GM12878 (cell line): ENCODE measurements around the gene SETBP1. TPM values are rescaled to one million over a fixed set of nuclear protein-coding genes. Genes with fewer than 3 reads are reported as not detected.

Source experiments
- ATAC-seq: fragments of 200-7000 bp; cut with Tn5 transposase; 3 replicates; pipeline ENCODE4 v1.9.1; 2020; ENCODE audit warnings: mild to moderate bottlenecking, moderate library complexity
- BruUV-seq: library from RNA; stranded (reverse); fragments of 400-500 nt; replicated peaks from 2 replicates; lab custom pipeline; 2021; lab: Mats Ljungman, UMichigan
- CTCF ChIA-PET: fragments of 300-600 bp; sonication (Branson Sonifier 250); formaldehyde crosslinking; extraction: SDS; loops from one replicate; lab custom pipeline; 2021; ENCODE audit warnings: inconsistent platforms; lab: Yijun Ruan, JAX
- POLR2A ChIA-PET: fragments of 350-600 bp; formaldehyde crosslinking; extraction: SDS; loops from one replicate; lab custom pipeline; 2021; ENCODE audit warnings: inconsistent platforms; lab: Charles Lee
- RAD21 ChIA-PET: fragments of 300-600 bp; sonication (Branson Sonifier 250); formaldehyde crosslinking; loops from one replicate; lab custom pipeline; 2023; ENCODE audit warnings: antibody characterized with exemption; ENCODE audit not compliant: unreplicated experiment; lab: Charles Lee
- SMC1A ChIA-PET: fragments of 300-600 bp; sonication (Branson Sonifier 250); formaldehyde crosslinking; loops from one replicate; lab custom pipeline; 2023; ENCODE audit not compliant: unreplicated experiment, uncharacterized antibody; lab: Charles Lee
- DNase-seq: peaks from one replicate; pipeline ENCODE4 v3.0.0-alpha.2; 2011; ENCODE audit warnings: low read depth, low spot score
- FAIRE-seq: peaks from 3 replicates; lab custom pipeline; 2011; peaks lifted over from hg19 to GRCh38; lab: Jason Lieb, UNC
- H2AFZ ChIP-seq: 2 replicates; pipeline ENCODE4 v1.6.0; 2011; ENCODE audit warnings: low read depth, low read length, control low read depth; ENCODE audit not compliant: control insufficient read depth
- H3K27ac ChIP-seq: 2 replicates; pipeline ENCODE4 v1.5.1; 2011; ENCODE audit warnings: control low read depth; ENCODE audit not compliant: control insufficient read depth, insufficient read depth
- H3K27me3 ChIP-seq, 2 experiments: replicated peaks in 1 of 2; 2 replicates each; pipeline versions ENCODE4 v1.6.0 to v1.6.1; 2011; ENCODE audit warnings: low read length in 1 of 2; ENCODE audit not compliant: control insufficient read depth in 2 of 2, insufficient read depth in 2 of 2
- H3K36me3 ChIP-seq, 2 experiments: 2 replicates each; pipeline ENCODE4 v1.5.1; 2011; ENCODE audit warnings: low read length in 1 of 2; ENCODE audit not compliant: control insufficient read depth in 2 of 2, insufficient read depth in 2 of 2
- H3K4me1 ChIP-seq: 2 replicates; pipeline ENCODE4 v1.6.1; 2011; ENCODE audit warnings: mild to moderate bottlenecking, low read length, moderate library complexity, mixed read lengths; ENCODE audit not compliant: control insufficient read depth, insufficient read depth
- H3K4me2 ChIP-seq: 2 replicates; pipeline ENCODE4 v1.6.0; 2011; ENCODE audit warnings: control low read depth; ENCODE audit not compliant: control insufficient read depth, insufficient read depth
- H3K4me3 ChIP-seq: fragments of 200-600 bp; sonication (generic); 2 replicates; pipeline ENCODE4 v1.5.1; 2016
- H3K79me2 ChIP-seq: 2 replicates; pipeline ENCODE4 v1.6.0; 2011; ENCODE audit warnings: low read length; ENCODE audit not compliant: control insufficient read depth, insufficient read depth
- H3K9ac ChIP-seq: 2 replicates; pipeline ENCODE4 v1.8.0; 2011; ENCODE audit warnings: low read length, control low read depth, mixed read lengths; ENCODE audit not compliant: control insufficient read depth, insufficient read depth
- H3K9me3 ChIP-seq: replicated peaks from 3 replicates; pipeline ENCODE4 v1.5.1; 2011; ENCODE audit warnings: mild to moderate bottlenecking, low read length; ENCODE audit not compliant: control insufficient read depth, insufficient read depth
- H4K20me1 ChIP-seq: 2 replicates; pipeline ENCODE4 v1.6.0; 2011; ENCODE audit not compliant: control insufficient read depth, insufficient read depth
- IRF5 ChIP-seq: fragments of 450-650 bp; IDR thresholded peaks from 2 replicates; pipeline ENCODE4 v1.6.1; 2017; ENCODE audit warnings: borderline replicate concordance
- NBN ChIP-seq: fragments of 450-650 bp; IDR thresholded peaks from 2 replicates; pipeline ENCODE4 v1.6.1; 2016
- NR2C2 ChIP-seq: IDR thresholded peaks from 2 replicates; pipeline ENCODE4 v1.6.1; 2011; ENCODE audit warnings: borderline replicate concordance, low read depth; ENCODE audit not compliant: control insufficient read depth, insufficient read length
- NRF1 ChIP-seq: conservative IDR thresholded peaks from 2 replicates; pipeline ENCODE4 v1.6.1; 2011; ENCODE audit warnings: mild to moderate bottlenecking, low read depth, low read length, improper control_type of control experiment
- SMAD5 ChIP-seq: IDR thresholded peaks from 2 replicates; pipeline ENCODE4 v1.6.1; 2016; ENCODE audit warnings: antibody characterized with exemption, low read depth
- STAT1 ChIP-seq: fragments of 450-650 bp; conservative IDR thresholded peaks from 2 replicates; pipeline ENCODE4 v1.6.1; 2014; ENCODE audit warnings: antibody characterized with exemption, mild to moderate bottlenecking
- ZBTB40 ChIP-seq: fragments of 450-650 bp; IDR thresholded peaks from 2 replicates; pipeline ENCODE4 v1.6.1; 2016; ENCODE audit warnings: mild to moderate bottlenecking, moderate library complexity, borderline replicate concordance
- WGBS: methylation state at CpG from one replicate; pipeline ENCODE4 v1.1.6; 2016; ENCODE audit warnings: low lambda C conversion rate; ENCODE audit not compliant: insufficient replicate concordance, insufficient coverage; ENCODE audit errors: missing lambda C conversion rate; 5-methylcytosine and 5-hydroxymethylcytosine counted together
- in situ Hi-C: fragments of 300-500 bp; cut with MboI; formaldehyde crosslinking; loops from 9 replicates; pipeline ENCODE4 v1.14.3; 2018; ENCODE audit warnings: mixed read lengths
- intact Hi-C: fragments of 100-400 bp; cut with micrococcal nuclease; formaldehyde crosslinking; loops from one replicate; pipeline ENCODE4 v1.14.2; 2022; ENCODE audit not compliant: unreplicated experiment
- polyA plus RNA-seq, 11 experiments: library from polyadenylated mRNA; depleted of rRNA in 4 of 11; unstranded in 6 of 11; stranded (reverse) in 5 of 11; fragments of >200 nt; fragmentation: Nextera tagmentation in 4 of 11; fragmentation: Illumina TruSeq in 1 of 11; extraction: Ambion mirVana in 4 of 11; extraction: Trizol in 1 of 11; gene quantifications; 1 replicate in 1 of 11; 2 replicates in 10 of 11; pipeline versions ENCODE4 v1.2.1 to v1.2.3, GENCODE V29; 2011 to 2016; ENCODE audit warnings: inconsistent platforms in 2 of 11, missing spikeins in 2 of 11, low read depth in 1 of 11
- total RNA-seq, 4 experiments: library from RNA; depleted of rRNA in 3 of 4; stranded (reverse); fragments of >200 nt in 3 of 4; fragmentation: Illumina TruSeq in 1 of 4; extraction: Trizol in 1 of 4; gene quantifications; 2 replicates each; pipeline versions ENCODE4 v1.2.1 to v1.2.3, GENCODE V29; 2013 to 2021

SETBP1 gene
- total and polyA plus RNA-seq, 10 of the 15 experiments (the other 5 are each of a cell fraction or from before 2014, with no cell fraction given): 0.99 to 29.7 (median 8.3) TPM

DNA sequence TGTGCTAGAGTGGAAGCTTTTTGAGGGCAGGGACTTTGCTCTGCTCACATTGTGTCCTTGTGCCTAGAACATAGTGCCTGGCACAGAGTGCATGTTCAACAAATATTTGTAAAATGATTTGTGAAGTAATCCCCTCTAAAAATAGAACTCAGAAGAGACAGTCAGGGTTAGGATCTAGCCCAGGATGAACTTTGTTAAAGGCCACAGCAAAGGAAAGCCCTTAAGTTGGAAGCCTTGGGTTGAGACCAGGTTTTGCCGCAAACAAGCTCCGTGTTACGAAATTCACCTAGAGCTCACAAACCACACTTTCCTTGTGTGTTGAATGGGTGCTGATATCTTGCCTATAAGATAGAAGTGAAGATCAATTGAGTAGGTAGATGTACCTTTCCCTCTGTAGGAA, 84.2 kb downstream of the SETBP1 start:
- no peak for DNase-seq
- no peak for ATAC-seq
- Histone ChIP-seq H3K27ac (no peak overlapping the region), H4K20me1 (no peaks in the 10 kb centered on the region), H3K4me1 (peaks cover 19% of the 10 kb centered on the region), H3K9ac (no peak overlapping the region), H3K27me3 (no peaks in the 10 kb centered on the region), H3K36me3 (no peaks in the 10 kb centered on the region; a peak in 2 of 4 replicates), H3K4me2 (no peak overlapping the region), H3K79me2 (no peaks in the 10 kb centered on the region), H2AFZ (no peak overlapping the region), H3K4me3 (no peak overlapping the region), H3K9me3 (no peaks in the 10 kb centered on the region; the same call in 2 of the 3 replicates)
- in situ Hi-C loops (no loop called here), intact Hi-C loops (no loop called here)
- CTCF ChIA-PET: no interaction called here
- POLR2A ChIA-PET: no interaction called here
- BruUV-seq: no TSS peak
- no peak for TF ChIP-seq STAT1
- TF ChIP-seq NR2C2: no peak
- TF ChIP-seq NBN: no peak
- no peak for TF ChIP-seq NRF1
- no peak for TF ChIP-seq SMAD5
- TF ChIP-seq ZBTB40: no peak
- TF ChIP-seq IRF5: no peak
- RAD21 ChIA-PET: no interaction called here
- FAIRE-seq: no peak
- SMC1A ChIA-PET: interaction anchor here (0.6 to 2.3 kb wide), 4 partner anchors 29 to 117 kb away, joined by 3 to 7 read pairs (median 4); no protein-coding TSS in a partner anchor
- WGBS: 93% methylated on average over 3 of the region's 3 CpGs
